NCI-H128 (cell line): Measurements from ENCODE around the gene GOLGA6C.
"Not testable (repeated sequence)": the region's sequence is repeated elsewhere in the genome, so short reads cannot be mapped to it uniquely, and the experiment has no call there.

Experiments used
- DNase-seq: peaks from one replicate; lab custom pipeline; 2025; ENCODE audit not compliant: unreplicated experiment; lab: John Stamatoyannopoulos, UW

The GOLGA6C gene

DNA sequence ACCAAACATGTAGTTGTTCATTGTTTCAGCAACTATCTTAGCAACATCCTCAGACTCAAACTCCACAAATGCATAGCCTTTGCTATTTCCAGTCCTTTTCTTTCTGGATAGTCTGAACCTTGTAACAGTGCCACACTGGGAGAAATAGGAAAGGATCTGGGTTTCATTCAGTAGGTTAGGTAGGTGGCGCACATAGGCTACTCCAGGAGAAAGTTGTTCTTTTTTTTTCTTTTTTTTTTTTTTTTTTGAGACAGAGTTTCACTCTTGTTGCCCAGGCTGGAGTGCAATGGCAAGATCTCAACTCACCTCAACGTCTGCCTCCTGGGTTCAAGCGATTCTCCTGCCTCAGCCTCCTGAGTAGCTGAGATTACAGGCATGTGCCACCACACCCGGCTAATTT, 5.8 kb upstream of the GOLGA6C start:
- DNase-seq = not testable (repeated sequence)

DNA sequence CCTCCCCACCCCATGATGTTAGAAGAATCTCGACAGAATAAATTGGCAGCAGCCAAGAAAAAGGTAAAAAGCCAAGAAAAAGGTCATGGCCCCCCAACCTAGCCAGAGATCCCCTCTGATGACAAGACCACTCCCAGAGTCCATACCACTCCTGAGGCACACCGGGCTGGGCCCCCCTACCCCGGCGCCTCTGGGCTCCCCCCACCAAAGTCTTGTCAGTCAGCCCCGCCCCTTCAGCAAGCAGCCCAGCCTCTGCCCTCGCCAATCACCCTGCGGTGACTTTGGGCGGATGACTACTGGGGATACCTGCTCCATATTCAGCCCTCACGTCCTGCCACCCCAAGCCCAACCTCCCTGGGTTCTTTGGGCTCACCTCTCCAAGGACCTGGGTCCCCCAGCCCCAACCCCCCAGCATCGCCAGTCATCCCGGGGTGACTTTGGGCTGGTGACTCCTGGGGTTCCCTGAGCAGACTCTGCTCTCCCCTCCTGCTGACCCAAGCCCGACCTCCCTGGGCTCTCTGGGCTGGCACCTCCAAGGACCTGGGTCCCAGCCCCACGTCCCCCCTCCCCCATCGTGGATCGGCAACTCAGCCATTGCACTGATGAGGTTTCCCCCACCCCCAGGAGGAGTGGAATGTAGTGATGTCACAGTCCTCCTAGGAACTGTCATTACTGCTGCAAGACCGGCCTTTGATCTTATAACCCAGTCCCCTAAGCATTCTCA, 648 bp downstream of the GOLGA6C start:
- not testable (repeated sequence) for DNase-seq

- DNase-seq = not testable (repeated sequence)
Measured at GRCh38 chr15:75259873-75260272, 1.7 kb downstream of the GOLGA6C start.

- not testable (repeated sequence) for DNase-seq
Measured at GRCh38 chr15:75273751-75274359, 15.7 kb downstream of the GOLGA6C start.

DNA sequence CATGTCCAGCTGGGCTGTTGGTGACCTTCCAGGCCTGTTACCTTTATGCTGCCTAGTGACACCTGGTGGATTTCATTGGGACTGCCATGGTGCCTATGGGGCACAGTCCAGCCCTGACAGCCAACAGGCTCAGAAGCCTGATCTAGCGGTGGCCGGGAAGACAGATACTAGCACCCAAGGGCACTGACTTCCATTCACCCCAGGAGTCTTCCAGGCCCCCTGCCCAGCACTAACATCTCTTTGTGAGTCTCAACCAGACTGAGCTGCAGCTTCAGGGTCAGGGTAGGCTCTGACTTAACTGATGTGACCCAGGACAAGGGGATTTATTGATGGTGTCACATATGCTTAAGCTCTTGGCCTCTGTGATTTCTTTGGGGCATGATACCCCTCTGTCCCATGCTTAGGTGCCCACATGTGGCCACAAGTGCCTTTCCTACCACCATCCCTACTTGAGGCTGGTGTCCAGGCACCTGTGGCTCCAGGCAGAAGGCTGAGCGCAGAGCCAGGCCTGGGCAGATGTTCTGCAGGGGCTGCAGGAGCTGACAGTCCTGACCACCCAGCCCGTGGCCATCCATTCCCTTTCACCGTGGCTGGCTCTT, 16.5 kb downstream of the GOLGA6C start:
- DNase-seq = not testable (repeated sequence)

- DNase-seq = not testable (repeated sequence)
Measured at GRCh38 chr15:75275617-75276016, 17.5 kb downstream of the GOLGA6C start.

DNA sequence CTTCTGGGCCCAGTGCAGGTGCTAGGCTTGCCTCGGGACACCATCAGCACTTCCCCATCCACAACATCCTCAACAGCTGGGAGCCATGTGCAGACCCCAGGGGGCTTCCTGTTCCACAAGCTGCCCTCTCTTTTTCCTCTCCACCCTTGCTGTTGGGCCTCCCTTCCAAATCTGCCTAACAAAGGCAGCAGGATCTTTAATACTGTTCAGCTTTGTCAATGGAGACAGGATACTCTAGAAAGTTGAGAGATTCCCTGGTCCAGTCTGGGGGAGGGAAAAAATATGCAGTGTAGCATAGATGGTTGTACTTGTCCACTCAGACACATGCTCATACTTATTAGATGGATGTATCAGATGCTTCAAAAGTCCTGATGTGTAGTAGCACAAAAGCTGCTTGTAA, 20.4 kb downstream of the GOLGA6C start:
- DNase-seq = not testable (repeated sequence)

DNA sequence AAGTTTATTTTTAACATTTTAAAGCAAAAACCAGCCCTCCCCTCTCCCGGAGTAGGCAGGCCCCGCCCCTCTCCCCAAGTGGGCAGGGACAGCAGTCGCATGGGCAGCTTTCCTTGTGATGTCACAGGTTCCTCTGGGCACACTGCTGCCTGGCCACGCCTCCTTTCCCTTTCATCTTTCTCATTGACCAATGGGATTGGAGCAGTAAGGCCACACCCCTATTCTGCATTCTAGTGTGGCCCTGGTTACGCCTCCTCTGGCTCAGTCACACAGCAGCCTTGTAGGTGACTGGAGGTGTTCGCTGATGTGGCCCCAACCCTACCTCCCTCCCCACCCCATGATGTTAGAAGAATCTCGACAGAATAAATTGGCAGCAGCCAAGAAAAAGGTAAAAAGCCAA, 24.4 kb downstream of the GOLGA6C start, which contains the start of gene GOLGA6D:
TSS of gene GOLGA6D (plus strand) at position 264 of the 400 bp plus-strand sequence. CDS start at position 305, 41 bp downstream.
- DNase-seq = not testable (repeated sequence)

DNA sequence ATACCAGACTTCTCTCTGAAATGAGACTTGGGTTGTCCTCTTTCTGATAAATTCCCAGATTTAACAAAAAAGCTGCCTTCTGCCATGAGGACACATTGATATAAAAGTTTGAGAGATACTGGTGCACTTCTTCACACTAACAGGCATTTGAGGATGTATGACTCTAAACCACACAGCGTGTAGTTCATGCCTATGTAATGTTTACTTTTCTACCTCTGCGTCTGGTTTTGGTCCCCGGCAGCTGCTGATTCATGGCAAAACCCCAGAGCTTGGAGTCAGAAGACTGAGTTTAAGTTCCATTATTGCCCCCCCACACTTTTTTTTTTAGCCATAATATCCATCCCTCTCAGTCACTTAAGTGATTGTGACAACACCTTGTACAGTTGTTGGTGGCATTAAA, 26.0 kb downstream of the GOLGA6C start:
- not testable (repeated sequence) for DNase-seq

- DNase-seq = not testable (repeated sequence)
Measured at GRCh38 chr15:75293660-75294059, 35.5 kb downstream of the GOLGA6C start.

GRCh38 chr15:75298541-75299310, 40.6 kb downstream of the GOLGA6C start:
- DNase-seq = not testable (repeated sequence)

- DNase-seq = not testable (repeated sequence)
Measured at GRCh38 chr15:75299311-75299688, 41.2 kb downstream of the GOLGA6C start.

DNA sequence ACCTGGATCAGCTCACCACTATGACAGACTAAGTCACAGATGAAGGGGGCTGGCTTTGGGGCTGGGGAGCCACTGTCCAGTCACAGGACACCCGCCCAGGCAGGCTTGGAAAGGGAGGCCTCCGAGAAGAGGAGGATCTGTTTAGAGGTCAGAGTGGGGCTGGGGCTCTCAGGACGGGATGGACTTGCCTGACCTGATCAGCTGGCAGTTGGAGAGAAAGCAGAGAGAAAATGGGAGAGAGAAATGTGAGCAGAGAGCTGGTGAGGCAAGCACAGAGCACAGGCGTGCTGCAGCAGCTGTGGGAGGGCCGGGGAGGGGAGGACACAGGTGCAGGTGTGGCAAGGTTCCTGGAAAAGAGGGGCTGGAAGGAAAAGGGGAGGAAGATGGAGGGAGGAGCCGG, 41.9 kb downstream of the GOLGA6C start:
- DNase-seq = not testable (repeated sequence)

- DNase-seq = no peak
Measured at GRCh38 chr15:75302318-75302717, 44.2 kb downstream of the GOLGA6C start.

DNA sequence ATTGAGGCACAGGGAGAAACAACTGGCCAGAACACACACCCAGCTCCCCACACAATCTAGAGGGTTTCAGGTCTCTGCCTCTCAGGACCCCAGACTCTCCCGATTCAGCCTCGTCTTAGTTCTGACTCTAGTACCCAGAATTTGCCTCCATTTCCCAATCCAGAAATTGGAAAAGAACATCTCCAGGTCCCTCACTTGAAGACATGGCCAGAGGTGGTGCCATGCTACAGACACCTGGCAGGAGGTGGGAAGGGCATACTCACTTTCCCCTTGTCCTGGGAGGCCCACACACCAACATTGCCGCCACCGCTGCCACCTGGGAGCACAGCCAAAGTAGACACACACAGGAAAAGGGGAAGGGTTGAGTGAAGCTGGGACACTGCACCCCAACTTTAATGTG, 44.6 kb downstream of the GOLGA6C start:
- DNase-seq = not testable (repeated sequence)

GRCh38 chr15:75306188-75306587, 48.1 kb downstream of the GOLGA6C start:
- DNase-seq = no peak

GRCh38 chr15:75307778-75308390, 49.8 kb downstream of the GOLGA6C start:
- DNase-seq = no peak

- DNase-seq = no peak
Measured at GRCh38 chr15:75309711-75310110, 51.6 kb downstream of the GOLGA6C start.

- DNase-seq = not testable (repeated sequence)
Measured at GRCh38 chr15:75312548-75312947, 54.4 kb downstream of the GOLGA6C start.

- no peak for DNase-seq
Measured at GRCh38 chr15:75313116-75313845, 55.1 kb downstream of the GOLGA6C start.
